Epithelial cell of proximal tubule (primary cell): Measurements from ENCODE around the gene ADAMTS14. TPM values are rescaled to one million over a fixed set of nuclear protein-coding genes. Genes with fewer than 3 reads are reported as not detected.

ENCODE experiments used
- DNase-seq: peaks from one replicate; pipeline ENCODE4 v3.0.0-alpha.2; 2011; ENCODE audit warnings: low read depth
- H3K4me3 ChIP-seq: 2 replicates; pipeline ENCODE4 v1.5.1; 2011; ENCODE audit warnings: low read depth, mild to moderate bottlenecking, low read length
- total RNA-seq: library from RNA; depleted of rRNA; stranded (reverse); fragments of >200 nt; gene quantifications from 2 replicates; pipeline ENCODE4 v1.2.3, GENCODE V29; 2015
- TF ChIP-seq, protein P1 (sequence below): conservative IDR thresholded peaks from 2 replicates; pipeline ENCODE4 v1.5.1; 2012; ENCODE audit warnings: low read depth, mild to moderate bottlenecking, low read length

Gene ADAMTS14
- total RNA-seq, 1 donor from 2014 or later, result 1.3 TPM

DNA sequence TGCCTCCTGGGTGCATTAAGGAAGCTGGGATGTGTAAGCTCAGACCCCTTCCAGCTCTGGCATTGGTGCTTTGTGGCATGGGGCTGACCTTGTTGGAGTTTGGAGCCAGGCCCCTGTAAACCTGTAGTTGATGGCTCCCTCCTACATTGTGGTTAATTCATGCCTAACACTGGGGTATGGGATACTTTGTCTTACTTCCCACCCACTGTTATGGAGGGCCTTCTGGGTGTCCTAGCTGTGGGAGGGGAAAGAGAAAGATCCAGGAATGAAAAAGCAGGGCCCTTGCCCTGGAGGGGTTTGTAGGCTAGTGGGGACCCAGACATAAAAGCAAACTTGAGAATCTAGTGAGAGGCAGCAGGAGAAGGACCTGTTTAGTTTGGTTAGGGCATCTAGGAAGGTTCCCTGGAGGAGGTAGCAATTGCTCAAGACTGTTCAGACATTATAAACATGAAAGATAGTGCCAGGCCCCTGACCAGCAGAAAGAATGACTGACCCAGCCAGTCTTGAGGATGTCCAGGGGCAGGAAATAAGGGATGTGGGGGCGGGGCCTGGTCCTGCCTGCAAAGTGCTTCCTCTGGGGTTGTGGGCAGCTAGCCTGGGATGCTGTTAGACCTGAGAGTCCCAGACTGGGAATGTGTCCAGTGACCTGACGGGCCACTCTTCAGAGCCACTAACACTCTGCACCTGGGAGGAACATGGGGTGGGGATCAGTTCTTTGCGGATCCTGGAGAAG is 6.6 kb downstream of the ADAMTS14 start:
- no peak for DNase-seq
- TF ChIP-seq, protein P1, sequence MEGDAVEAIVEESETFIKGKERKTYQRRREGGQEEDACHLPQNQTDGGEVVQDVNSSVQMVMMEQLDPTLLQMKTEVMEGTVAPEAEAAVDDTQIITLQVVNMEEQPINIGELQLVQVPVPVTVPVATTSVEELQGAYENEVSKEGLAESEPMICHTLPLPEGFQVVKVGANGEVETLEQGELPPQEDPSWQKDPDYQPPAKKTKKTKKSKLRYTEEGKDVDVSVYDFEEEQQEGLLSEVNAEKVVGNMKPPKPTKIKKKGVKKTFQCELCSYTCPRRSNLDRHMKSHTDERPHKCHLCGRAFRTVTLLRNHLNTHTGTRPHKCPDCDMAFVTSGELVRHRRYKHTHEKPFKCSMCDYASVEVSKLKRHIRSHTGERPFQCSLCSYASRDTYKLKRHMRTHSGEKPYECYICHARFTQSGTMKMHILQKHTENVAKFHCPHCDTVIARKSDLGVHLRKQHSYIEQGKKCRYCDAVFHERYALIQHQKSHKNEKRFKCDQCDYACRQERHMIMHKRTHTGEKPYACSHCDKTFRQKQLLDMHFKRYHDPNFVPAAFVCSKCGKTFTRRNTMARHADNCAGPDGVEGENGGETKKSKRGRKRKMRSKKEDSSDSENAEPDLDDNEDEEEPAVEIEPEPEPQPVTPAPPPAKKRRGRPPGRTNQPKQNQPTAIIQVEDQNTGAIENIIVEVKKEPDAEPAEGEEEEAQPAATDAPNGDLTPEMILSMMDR, result no peak
- H3K4me3 ChIP-seq, result no peak overlapping the region

DNA sequence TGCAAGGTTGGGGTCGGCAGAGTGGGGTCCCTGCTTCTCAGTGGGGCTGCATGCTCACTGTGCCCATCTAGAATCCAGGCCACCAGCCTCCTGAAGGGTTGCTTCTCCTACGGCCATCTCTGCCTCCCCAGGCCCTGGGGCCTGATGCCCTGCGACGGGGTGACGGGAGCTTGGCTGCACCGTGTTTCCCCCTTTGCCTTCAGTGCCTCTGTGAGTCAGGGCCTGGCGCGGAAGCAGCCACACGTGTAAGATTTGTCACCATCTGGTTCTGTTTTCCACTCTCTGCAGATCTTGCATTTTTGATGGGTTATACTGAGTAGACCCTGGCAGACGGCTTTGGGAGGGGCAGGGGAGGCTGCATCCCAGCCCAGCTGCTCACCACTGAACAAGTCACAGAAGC is 7.2 kb downstream of the ADAMTS14 start:
- H3K4me3 ChIP-seq, result no peak overlapping the region
- DNase-seq, result no peak
- TF ChIP-seq, protein P1, result no peak

DNA sequence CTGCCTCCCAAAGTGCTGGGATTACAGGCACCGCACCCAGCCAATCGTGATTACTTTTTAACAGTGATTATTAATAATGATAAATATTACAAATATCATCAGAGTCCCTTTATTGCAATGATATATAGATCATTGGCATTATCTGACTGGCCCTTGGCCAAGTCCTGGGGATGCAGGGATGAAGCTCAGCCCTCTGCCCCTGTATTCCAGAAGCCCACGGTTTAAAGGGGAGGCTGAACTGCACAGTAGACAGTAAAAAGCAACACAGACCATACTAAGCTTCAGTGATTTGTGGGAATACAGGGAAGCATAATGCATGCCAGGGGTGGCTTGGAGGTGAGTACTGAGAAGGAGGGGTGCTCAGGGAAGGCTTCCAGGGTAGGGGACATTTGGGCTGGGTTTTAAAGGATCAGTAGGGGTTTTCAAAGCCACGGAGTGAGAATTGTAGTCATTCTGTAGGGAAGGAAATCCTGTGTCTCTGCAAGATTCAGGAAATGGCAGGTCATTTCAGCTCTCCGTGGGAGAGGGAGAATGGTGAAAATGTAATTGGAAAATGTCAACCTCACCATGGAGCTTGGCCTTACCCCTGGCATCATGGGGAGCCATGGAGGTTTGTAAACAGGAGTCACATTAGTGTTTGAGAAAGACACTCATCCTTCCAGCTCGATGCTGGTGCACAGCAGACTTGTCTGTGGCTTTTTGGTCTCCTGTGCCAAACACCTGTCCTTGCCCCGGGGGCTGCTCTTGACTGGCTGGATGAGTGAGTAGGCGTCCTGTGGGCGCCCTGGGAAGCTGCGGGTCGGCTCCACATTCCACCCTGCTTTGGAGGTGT is 8.8 kb downstream of the ADAMTS14 start:
- no peak for DNase-seq
- TF ChIP-seq, protein P1, result no peak

DNA sequence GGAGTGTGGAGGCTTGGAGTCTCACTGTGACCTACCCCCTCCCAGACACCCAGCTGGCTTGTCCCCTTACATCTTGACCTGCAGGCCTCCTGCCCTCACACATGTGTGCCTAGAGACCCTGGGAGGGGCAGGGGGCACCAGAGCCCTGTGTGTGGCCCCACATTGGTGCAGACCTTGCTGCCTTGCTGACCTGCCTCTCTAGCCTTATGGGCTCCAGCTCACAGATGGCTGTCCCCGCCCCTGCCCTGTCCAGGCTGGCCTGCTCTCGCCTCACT is 9.4 kb downstream of the ADAMTS14 start:
- no peak for DNase-seq
- H3K4me3 ChIP-seq, result no peak overlapping the region
- TF ChIP-seq, protein P1, result no peak

More for the DNA sequence above, 8.8 kb downstream of the ADAMTS14 start:
- no peak overlapping the region for H3K4me3 ChIP-seq

DNA sequence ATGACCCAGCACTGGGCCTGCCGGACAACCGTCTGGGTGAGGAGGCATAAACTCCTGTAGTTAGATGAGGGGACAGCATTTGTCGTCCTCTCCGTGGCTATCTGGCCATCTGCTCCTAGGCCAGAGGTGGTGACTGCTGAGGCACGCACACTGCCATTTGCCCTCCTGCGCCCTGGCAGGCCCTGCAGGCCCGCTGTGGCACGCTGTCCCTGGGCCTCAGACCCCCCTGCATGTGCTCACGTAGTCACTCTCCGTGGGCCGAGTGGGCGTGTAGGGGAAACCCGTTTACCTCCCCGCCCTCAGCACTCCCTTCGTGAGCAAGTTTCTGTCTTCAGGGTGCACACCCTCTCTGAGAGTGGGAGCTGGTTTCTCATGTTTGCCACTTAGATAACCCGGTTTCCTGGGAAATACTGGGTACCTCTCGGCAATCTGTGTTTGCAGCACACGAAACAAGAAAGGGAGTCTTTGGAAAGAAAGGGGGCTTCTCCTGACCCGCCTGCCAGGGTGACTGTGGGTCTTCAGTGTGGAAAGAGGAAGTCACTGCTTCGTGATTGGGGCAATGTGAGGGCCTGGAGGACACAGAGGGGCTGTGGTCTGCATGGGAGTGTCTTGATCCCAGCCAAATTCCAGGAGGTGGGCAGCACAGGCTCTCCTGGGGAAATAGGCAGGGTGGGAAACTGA is 10.8 kb downstream of the ADAMTS14 start:
- DNase-seq, result no peak
- no peak overlapping the region for H3K4me3 ChIP-seq
- TF ChIP-seq, protein P1, result no peak

DNA sequence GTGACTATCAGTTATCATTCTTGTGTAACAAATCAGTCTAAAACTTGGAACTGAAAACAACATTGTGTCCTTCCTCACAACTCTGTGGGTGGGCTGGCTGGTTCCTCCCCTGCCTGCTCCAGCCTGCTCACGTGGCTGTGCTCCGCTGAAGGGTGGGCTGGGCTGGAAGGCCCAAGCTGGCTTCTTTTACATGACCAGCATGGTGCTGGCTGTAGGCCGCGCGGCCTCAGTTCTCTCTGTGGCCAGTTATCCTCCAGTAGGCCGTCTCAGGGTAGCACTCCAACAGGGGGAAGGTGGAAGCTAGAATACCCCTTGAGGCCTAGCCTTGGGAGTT is 11.3 kb downstream of the ADAMTS14 start:
- no peak for DNase-seq
- TF ChIP-seq, protein P1, result no peak
- H3K4me3 ChIP-seq, result no peak overlapping the region

DNA sequence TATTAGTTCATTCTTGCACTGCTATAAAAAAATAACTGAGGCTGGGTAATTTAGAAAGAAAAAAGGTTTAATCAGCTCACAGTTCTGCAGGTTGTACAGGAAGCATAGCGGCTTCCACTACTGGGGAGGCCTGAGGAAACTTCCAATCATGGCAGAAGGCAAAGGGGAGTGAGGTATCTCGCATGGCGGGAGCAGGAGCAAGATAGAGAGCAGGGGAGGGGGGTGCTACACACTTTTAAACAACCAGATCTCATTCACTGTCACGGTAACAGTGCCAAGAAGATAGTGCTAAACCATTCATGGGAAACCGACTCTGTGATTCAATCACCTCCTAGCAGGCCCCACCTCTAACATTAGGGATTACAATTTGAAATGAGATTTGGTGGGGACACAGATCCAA is 11.6 kb downstream of the ADAMTS14 start:
- H3K4me3 ChIP-seq, result no peak overlapping the region
- no peak for DNase-seq
- TF ChIP-seq, protein P1, result no peak
